B cell (primary cell): ENCODE data around the gene KAZN. TPM values are rescaled to one million over a fixed set of nuclear protein-coding genes. Genes with fewer than 3 reads are reported as not detected.

ENCODE experiments used
- ATAC-seq: fragments of 200-7000 bp; cut with Tn5 transposase; one replicate; pipeline ENCODE4 v1.10.0; 2021; ENCODE audit warnings: low read depth, mild to moderate bottlenecking, moderate number of reproducible peaks, moderate library complexity
- CTCF ChIA-PET: fragments of 350-600 bp; sonication (Branson Sonifier 250); formaldehyde crosslinking; loops from one replicate; lab custom pipeline; 2021; ENCODE audit warnings: antibody characterized with exemption, inconsistent platforms; lab: Charles Lee
- POLR2A ChIA-PET: fragments of 350-600 bp; sonication (Branson Sonifier 250); formaldehyde crosslinking; loops from one replicate; lab custom pipeline; 2021; ENCODE audit warnings: antibody characterized with exemption; lab: Charles Lee
- DNase-seq: peaks from one replicate; pipeline ENCODE4 v3.0.0; 2013
- H2AFZ ChIP-seq: 2 replicates; pipeline ENCODE4 v1.6.1; 2012; ENCODE audit warnings: mild to moderate bottlenecking, low read depth, low read length; ENCODE audit not compliant: insufficient read depth, poor library complexity, severe bottlenecking
- H3K27ac ChIP-seq, 2 donors: 1 replicate in 1 of 2; 2 replicates in 1 of 2; pipeline ENCODE4 v1.5.1; 2012 to 2013; ENCODE audit warnings: low read length in 2 of 2, mild to moderate bottlenecking in 2 of 2, moderate library complexity in 1 of 2
- H3K27me3 ChIP-seq, 4 experiments: fragments of 200-600 bp in 1 of 4; sonication (generic) in 1 of 4; replicated peaks in 1 of 4; 1 replicate in 2 of 4; 2 replicates in 2 of 4; pipeline versions ENCODE4 v1.6.1 to v1.7.0; 2013 to 2016; ENCODE audit warnings: low read length in 3 of 4, mild to moderate bottlenecking in 2 of 4, mixed read lengths in 1 of 4, moderate library complexity in 1 of 4; ENCODE audit not compliant: insufficient read depth in 4 of 4, control insufficient read depth in 3 of 4; ENCODE audit errors: control extremely low read depth in 1 of 4
- H3K36me3 ChIP-seq, 2 experiments: replicated peaks in 1 of 2; 1 replicate in 1 of 2; 2 replicates in 1 of 2; pipeline versions ENCODE4 v1.6.1 to v1.7.1; 2013; ENCODE audit warnings: low read length in 1 of 2; ENCODE audit not compliant: insufficient read depth in 2 of 2, control insufficient read depth in 1 of 2; ENCODE audit errors: control extremely low read depth in 1 of 2, extremely low read depth in 1 of 2
- H3K4me1 ChIP-seq, 2 donors: fragments of 200-600 bp in 1 of 2; sonication (generic) in 1 of 2; 1 replicate in 1 of 2; 2 replicates in 1 of 2; pipeline versions ENCODE4 v1.5.1 to v1.6.1; 2013 to 2017; ENCODE audit warnings: low read length in 2 of 2; ENCODE audit not compliant: control insufficient read depth in 2 of 2, insufficient read depth in 2 of 2
- H3K4me2 ChIP-seq: replicated peaks from 2 replicates; pipeline ENCODE3; 2012; ENCODE audit warnings: mild to moderate bottlenecking, low read depth, low read length; ENCODE audit not compliant: poor library complexity, severe bottlenecking
- H3K4me3 ChIP-seq, 5 experiments: fragments of 200-600 bp in 1 of 5; sonication (generic) in 1 of 5; 1 replicate in 3 of 5; 2 replicates in 2 of 5; pipeline versions ENCODE4 v1.5.1 to v1.7.0; 2011 to 2016; ENCODE audit warnings: low read length in 4 of 5, mild to moderate bottlenecking in 4 of 5, low read depth in 2 of 5, control low read depth in 1 of 5, moderate library complexity in 1 of 5; ENCODE audit not compliant: insufficient read depth in 1 of 5; ENCODE audit errors: control extremely low read depth in 1 of 5, extremely low read depth in 1 of 5
- H3K79me2 ChIP-seq: fragments of 200-600 bp; sonication (generic); one replicate; pipeline ENCODE4 v1.6.0; 2016; ENCODE audit warnings: low read length; ENCODE audit not compliant: control insufficient read depth, insufficient read depth
- H3K9ac ChIP-seq: fragments of 200-600 bp; sonication (generic); 2 replicates; pipeline ENCODE4 v1.6.1; 2017; ENCODE audit warnings: mild to moderate bottlenecking, low read length, moderate library complexity
- H3K9me3 ChIP-seq, 3 donors: one replicate each; pipeline versions ENCODE4 v1.6.1 to v1.7.1; 2013; ENCODE audit warnings: low read length in 2 of 3; ENCODE audit not compliant: control insufficient read depth in 2 of 3, insufficient read depth in 1 of 3; ENCODE audit errors: control extremely low read depth in 1 of 3
- H4K20me1 ChIP-seq: 2 replicates; pipeline ENCODE4 v1.6.0; 2012; ENCODE audit warnings: mild to moderate bottlenecking, low read length; ENCODE audit not compliant: insufficient read depth, control insufficient read depth, poor library complexity, severe bottlenecking
- H3K27ac Mint-ChIP-seq: one replicate; pipeline ENCODE4 v1.8.0; 2021; ENCODE audit warnings: mixed read lengths
- H3K27me3 Mint-ChIP-seq: one replicate; pipeline ENCODE4 v1.8.0; 2021; ENCODE audit warnings: mixed read lengths
- H3K4me1 Mint-ChIP-seq: one replicate; pipeline ENCODE4 v1.8.0; 2021; ENCODE audit warnings: mixed read lengths
- H3K4me3 Mint-ChIP-seq: one replicate; pipeline ENCODE4 v1.8.0; 2021; ENCODE audit warnings: mixed read lengths
- H3K9me3 Mint-ChIP-seq: one replicate; pipeline ENCODE4 v1.8.0; 2022; ENCODE audit warnings: mixed read lengths; ENCODE audit not compliant: insufficient read depth
- CTCF ChIP-seq: fragments of 200-600 bp; IDR thresholded peaks from one replicate; pipeline ENCODE4 v1.8.0; 2022; ENCODE audit warnings: antibody characterized with exemption, mild to moderate bottlenecking
- EZH2 ChIP-seq: IDR thresholded peaks from 2 replicates; pipeline ENCODE4 v1.6.1; 2012; ENCODE audit warnings: borderline replicate concordance, low read depth, mild to moderate bottlenecking, moderate library complexity, low read length; ENCODE audit not compliant: insufficient read depth, poor library complexity, severe bottlenecking
- WGBS: methylation state at CpG from one replicate; pipeline ENCODE4 v1.1.5; 2013; ENCODE audit warnings: missing lambda C conversion rate; ENCODE audit not compliant: insufficient coverage; 5-methylcytosine and 5-hydroxymethylcytosine counted together
- intact Hi-C: fragments of 100-400 bp; cut with micrococcal nuclease; formaldehyde crosslinking; loops from one replicate; pipeline ENCODE4 v1.10.0; 2022
- polyA plus RNA-seq: library from polyadenylated mRNA; depleted of rRNA; stranded (reverse); fragments of >200 nt; gene quantifications from 2 replicates; pipeline ENCODE4 v1.2.3, GENCODE V29; 2012
- total RNA-seq, 2 donors: library from RNA; stranded (reverse); fragments of 120-200 nt in 1 of 2; gene quantifications; 1 replicate in 1 of 2; 2 replicates in 1 of 2; pipeline versions ENCODE4 v1.2.3 to v1.2.4, GENCODE V29; 2013 to 2022

The KAZN gene
- total and polyA plus RNA-seq, 2 donors (not counting 1 experiment from before 2014, with no cell fraction given), result 0.13 to 0.39 TPM

- Histone ChIP-seq H3K9me3 (peaks cover 0 to 8% (median 0%) of the 10 kb centered on the region in 3 donors), H2AFZ (no peak overlapping the region), H3K79me2 (no peaks in the 10 kb centered on the region), H3K9ac (no peak overlapping the region), H3K27me3 (no peaks in the 10 kb centered on the region), H4K20me1 (no peaks in the 10 kb centered on the region), H3K4me1 (no peaks in the 10 kb centered on the region), H3K36me3 (no peaks in the 10 kb centered on the region), H3K27ac (no peak overlapping the region), H3K4me2 (no peak overlapping the region), H3K4me3 (no peak overlapping the region)
- no peak for TF ChIP-seq EZH2
- TF ChIP-seq CTCF, result no peak
- H3K4me1 Mint-ChIP-seq, result no peaks in the 10 kb centered on the region
- no peaks in the 10 kb centered on the region for H3K9me3 Mint-ChIP-seq
- no peak overlapping the region for H3K4me3 Mint-ChIP-seq
- H3K27me3 Mint-ChIP-seq, result peaks cover 2% of the 10 kb centered on the region
- POLR2A ChIA-PET, result no interaction called here
- intact Hi-C loops, result no loop called here
- CTCF ChIA-PET, result no interaction called here
- DNase-seq (no peak), ATAC-seq (no peak)
- H3K27ac Mint-ChIP-seq, result no peak overlapping the region
- 83% methylated on average over 18 of the region's 18 CpGs for WGBS
These were observed 222.0 kb downstream of the KAZN start for GRCh38 chr1:14820295-14821085.

- Histone ChIP-seq H3K4me3 (no peak overlapping the region), H3K4me2 (no peak overlapping the region), H3K9ac (no peak overlapping the region), H3K9me3 (peaks cover 0 to 3% (median 0%) of the 10 kb centered on the region in 3 donors), H3K27me3 (peaks cover 0 to 2% (median 0%) of the 10 kb centered on the region in 4 experiments), H3K79me2 (no peaks in the 10 kb centered on the region), H3K27ac (no peak overlapping the region), H4K20me1 (no peaks in the 10 kb centered on the region), H2AFZ (no peak overlapping the region), H3K4me1 (no peaks in the 10 kb centered on the region), H3K36me3 (no peaks in the 10 kb centered on the region)
- WGBS, result 90% methylated on average over 11 of the region's 14 CpGs
- Mint-ChIP-seq H3K4me1 (no peaks in the 10 kb centered on the region), H3K27me3 (peaks cover 2% of the 10 kb centered on the region), H3K9me3 (no peaks in the 10 kb centered on the region), H3K4me3 (no peak overlapping the region), H3K27ac (no peak overlapping the region)
- TF ChIP-seq CTCF (no peak), EZH2 (no peak)
- ChIA-PET POLR2A (no interaction called here), CTCF (no interaction called here)
- intact Hi-C loops, result no loop called here
- DNase-seq (no peak), ATAC-seq (no peak)
These were observed 224.0 kb downstream of the KAZN start for GRCh38 chr1:14822493-14822892.
